GM12878 (cell line): ENCODE measurements around the gene NHS. TPM values are rescaled to one million over a fixed set of nuclear protein-coding genes. Genes with fewer than 3 reads are reported as not detected.

Experiments
- ATAC-seq: fragments of 200-7000 bp; cut with Tn5 transposase; 3 replicates; pipeline ENCODE4 v1.9.1; 2020; ENCODE audit warnings: mild to moderate bottlenecking, moderate library complexity
- BruUV-seq: library from RNA; stranded (reverse); fragments of 400-500 nt; replicated peaks from 2 replicates; lab custom pipeline; 2021; lab: Mats Ljungman, UMichigan
- CTCF ChIA-PET: fragments of 300-600 bp; sonication (Branson Sonifier 250); formaldehyde crosslinking; extraction: SDS; loops from one replicate; lab custom pipeline; 2021; ENCODE audit warnings: inconsistent platforms; lab: Yijun Ruan, JAX
- POLR2A ChIA-PET: fragments of 350-600 bp; formaldehyde crosslinking; extraction: SDS; loops from one replicate; lab custom pipeline; 2021; ENCODE audit warnings: inconsistent platforms; lab: Charles Lee
- RAD21 ChIA-PET: fragments of 300-600 bp; sonication (Branson Sonifier 250); formaldehyde crosslinking; loops from one replicate; lab custom pipeline; 2023; ENCODE audit warnings: antibody characterized with exemption; ENCODE audit not compliant: unreplicated experiment; lab: Charles Lee
- SMC1A ChIA-PET: fragments of 300-600 bp; sonication (Branson Sonifier 250); formaldehyde crosslinking; loops from one replicate; lab custom pipeline; 2023; ENCODE audit not compliant: unreplicated experiment, uncharacterized antibody; lab: Charles Lee
- DNase-seq: peaks from one replicate; pipeline ENCODE4 v3.0.0-alpha.2; 2011; ENCODE audit warnings: low read depth, low spot score
- FAIRE-seq: peaks from 3 replicates; lab custom pipeline; 2011; peaks lifted over from hg19 to GRCh38; lab: Jason Lieb, UNC
- H2AFZ ChIP-seq: 2 replicates; pipeline ENCODE4 v1.6.0; 2011; ENCODE audit warnings: low read depth, low read length, control low read depth; ENCODE audit not compliant: control insufficient read depth
- H3K27ac ChIP-seq: 2 replicates; pipeline ENCODE4 v1.5.1; 2011; ENCODE audit warnings: control low read depth; ENCODE audit not compliant: control insufficient read depth, insufficient read depth
- H3K27me3 ChIP-seq, 2 experiments: replicated peaks in 1 of 2; 2 replicates each; pipeline versions ENCODE4 v1.6.0 to v1.6.1; 2011; ENCODE audit warnings: low read length in 1 of 2; ENCODE audit not compliant: control insufficient read depth in 2 of 2, insufficient read depth in 2 of 2
- H3K36me3 ChIP-seq, 2 experiments: 2 replicates each; pipeline ENCODE4 v1.5.1; 2011; ENCODE audit warnings: low read length in 1 of 2; ENCODE audit not compliant: control insufficient read depth in 2 of 2, insufficient read depth in 2 of 2
- H3K4me1 ChIP-seq: 2 replicates; pipeline ENCODE4 v1.6.1; 2011; ENCODE audit warnings: mild to moderate bottlenecking, low read length, moderate library complexity, mixed read lengths; ENCODE audit not compliant: control insufficient read depth, insufficient read depth
- H3K4me2 ChIP-seq: 2 replicates; pipeline ENCODE4 v1.6.0; 2011; ENCODE audit warnings: control low read depth; ENCODE audit not compliant: control insufficient read depth, insufficient read depth
- H3K4me3 ChIP-seq: fragments of 200-600 bp; sonication (generic); 2 replicates; pipeline ENCODE4 v1.5.1; 2016
- H3K79me2 ChIP-seq: 2 replicates; pipeline ENCODE4 v1.6.0; 2011; ENCODE audit warnings: low read length; ENCODE audit not compliant: control insufficient read depth, insufficient read depth
- H3K9ac ChIP-seq: 2 replicates; pipeline ENCODE4 v1.8.0; 2011; ENCODE audit warnings: low read length, control low read depth, mixed read lengths; ENCODE audit not compliant: control insufficient read depth, insufficient read depth
- H3K9me3 ChIP-seq: replicated peaks from 3 replicates; pipeline ENCODE4 v1.5.1; 2011; ENCODE audit warnings: mild to moderate bottlenecking, low read length; ENCODE audit not compliant: control insufficient read depth, insufficient read depth
- H4K20me1 ChIP-seq: 2 replicates; pipeline ENCODE4 v1.6.0; 2011; ENCODE audit not compliant: control insufficient read depth, insufficient read depth
- ATF7 ChIP-seq: fragments of 450-650 bp; IDR thresholded peaks from 2 replicates; pipeline ENCODE4 v1.6.1; 2016; ENCODE audit warnings: low read depth, mild to moderate bottlenecking
- NFYA ChIP-seq: IDR thresholded peaks from 2 replicates; pipeline ENCODE4 v1.6.1; 2011; ENCODE audit warnings: low read depth, mild to moderate bottlenecking, low read length, improper control_type of control experiment, borderline replicate concordance
- PAX8 ChIP-seq: fragments of 450-650 bp; IDR thresholded peaks from 2 replicates; pipeline ENCODE4 v1.6.1; 2017; ENCODE audit warnings: mild to moderate bottlenecking, moderate library complexity
- ZZZ3 ChIP-seq: IDR thresholded peaks from 2 replicates; pipeline ENCODE4 v1.6.1; 2011; ENCODE audit warnings: low read depth; ENCODE audit not compliant: control insufficient read depth, insufficient read length
- WGBS: methylation state at CpG from one replicate; pipeline ENCODE4 v1.1.6; 2016; ENCODE audit warnings: low lambda C conversion rate; ENCODE audit not compliant: insufficient replicate concordance, insufficient coverage; ENCODE audit errors: missing lambda C conversion rate; 5-methylcytosine and 5-hydroxymethylcytosine counted together
- in situ Hi-C: fragments of 300-500 bp; cut with MboI; formaldehyde crosslinking; loops from 9 replicates; pipeline ENCODE4 v1.14.3; 2018; ENCODE audit warnings: mixed read lengths
- intact Hi-C: fragments of 100-400 bp; cut with micrococcal nuclease; formaldehyde crosslinking; loops from one replicate; pipeline ENCODE4 v1.14.2; 2022; ENCODE audit not compliant: unreplicated experiment
- polyA plus RNA-seq, 11 experiments: library from polyadenylated mRNA; depleted of rRNA in 4 of 11; unstranded in 6 of 11; stranded (reverse) in 5 of 11; fragments of >200 nt; fragmentation: Nextera tagmentation in 4 of 11; fragmentation: Illumina TruSeq in 1 of 11; extraction: Ambion mirVana in 4 of 11; extraction: Trizol in 1 of 11; gene quantifications; 1 replicate in 1 of 11; 2 replicates in 10 of 11; pipeline versions ENCODE4 v1.2.1 to v1.2.3, GENCODE V29; 2011 to 2016; ENCODE audit warnings: inconsistent platforms in 2 of 11, missing spikeins in 2 of 11, low read depth in 1 of 11
- total RNA-seq, 4 experiments: library from RNA; depleted of rRNA in 3 of 4; stranded (reverse); fragments of >200 nt in 3 of 4; fragmentation: Illumina TruSeq in 1 of 4; extraction: Trizol in 1 of 4; gene quantifications; 2 replicates each; pipeline versions ENCODE4 v1.2.1 to v1.2.3, GENCODE V29; 2013 to 2021
- TF ChIP-seq, protein P1 (sequence below): fragments of 450-650 bp; formaldehyde crosslinking; IDR thresholded peaks from 2 replicates; pipeline ENCODE4 v1.4.0; 2022; ENCODE audit warnings: mild to moderate bottlenecking, moderate library complexity
- TF ChIP-seq, protein P2 (sequence below): IDR thresholded peaks from 2 replicates; pipeline ENCODE4 v1.6.1; 2011; ENCODE audit warnings: borderline replicate concordance, low read depth, mild to moderate bottlenecking, moderate library complexity, low read length; ENCODE audit not compliant: insufficient read depth, poor library complexity, severe bottlenecking
- TF ChIP-seq, protein P3 (sequence below): fragments of 450-650 bp; IDR thresholded peaks from 2 replicates; pipeline ENCODE4 v1.6.1; 2018; ENCODE audit warnings: borderline replicate concordance, mild to moderate bottlenecking; ENCODE audit not compliant: partially characterized antibody
- TF ChIP-seq, protein P4 (sequence below): IDR thresholded peaks from 2 replicates; pipeline ENCODE4 v1.6.1; 2012; ENCODE audit warnings: low read length, inconsistent platforms
- TF ChIP-seq, protein P5 (sequence below): fragments of 450-650 bp; IDR thresholded peaks from 2 replicates; pipeline ENCODE4 v1.6.1; 2018; ENCODE audit warnings: mild to moderate bottlenecking, low read depth, moderate library complexity; ENCODE audit not compliant: partially characterized antibody

NHS gene
- total and polyA plus RNA-seq, 10 of the 15 experiments (the other 5 are each of a cell fraction or from before 2014, with no cell fraction given): under 0.01 to 0.07 (median 0.03) TPM; not detected in 7

DNA sequence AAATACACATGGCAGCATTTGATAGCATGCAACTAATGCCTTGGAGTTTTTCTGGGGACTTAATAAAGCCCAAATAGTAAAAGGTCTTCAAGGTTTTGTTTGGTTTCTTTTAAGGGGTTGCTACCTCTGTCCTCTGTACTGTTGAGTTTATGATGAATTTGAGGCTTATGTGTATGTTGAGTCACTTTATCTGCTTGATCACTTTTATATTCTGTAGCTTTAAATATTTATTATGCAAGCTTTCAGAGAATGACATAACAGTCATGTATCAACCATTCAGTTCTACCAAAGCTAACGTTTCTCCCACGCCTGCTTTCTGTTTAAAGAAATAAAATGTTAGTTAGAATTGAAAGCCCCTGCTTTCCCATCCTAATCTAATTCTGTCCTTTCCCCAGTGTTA is 122.2 kb downstream of the NHS start:
- no peak overlapping the region for H3K4me2 ChIP-seq
- in situ Hi-C loops: no loop called here
- no peaks in the 10 kb centered on the region for H4K20me1 ChIP-seq
- no peaks in the 10 kb centered on the region for H3K27me3 ChIP-seq
- POLR2A ChIA-PET: no interaction called here
- no peaks in the 10 kb centered on the region for H3K36me3 ChIP-seq
- SMC1A ChIA-PET: no interaction called here
- BruUV-seq: no TSS peak
- no peak overlapping the region for H3K27ac ChIP-seq
- DNase-seq (no peak), ATAC-seq (no peak)
- no peaks in the 10 kb centered on the region for H3K9me3 ChIP-seq
- H3K9ac ChIP-seq: no peak overlapping the region
- H2AFZ ChIP-seq: no peak overlapping the region
- H3K4me1 ChIP-seq: no peaks in the 10 kb centered on the region
- CTCF ChIA-PET: no interaction called here
- RAD21 ChIA-PET: no interaction called here
- no peaks in the 10 kb centered on the region for H3K79me2 ChIP-seq
- TF ChIP-seq NFYA (no peak), ZZZ3 (no peak), ATF7 (no peak), PAX8 (no peak)
- TF ChIP-seq, protein P1, sequence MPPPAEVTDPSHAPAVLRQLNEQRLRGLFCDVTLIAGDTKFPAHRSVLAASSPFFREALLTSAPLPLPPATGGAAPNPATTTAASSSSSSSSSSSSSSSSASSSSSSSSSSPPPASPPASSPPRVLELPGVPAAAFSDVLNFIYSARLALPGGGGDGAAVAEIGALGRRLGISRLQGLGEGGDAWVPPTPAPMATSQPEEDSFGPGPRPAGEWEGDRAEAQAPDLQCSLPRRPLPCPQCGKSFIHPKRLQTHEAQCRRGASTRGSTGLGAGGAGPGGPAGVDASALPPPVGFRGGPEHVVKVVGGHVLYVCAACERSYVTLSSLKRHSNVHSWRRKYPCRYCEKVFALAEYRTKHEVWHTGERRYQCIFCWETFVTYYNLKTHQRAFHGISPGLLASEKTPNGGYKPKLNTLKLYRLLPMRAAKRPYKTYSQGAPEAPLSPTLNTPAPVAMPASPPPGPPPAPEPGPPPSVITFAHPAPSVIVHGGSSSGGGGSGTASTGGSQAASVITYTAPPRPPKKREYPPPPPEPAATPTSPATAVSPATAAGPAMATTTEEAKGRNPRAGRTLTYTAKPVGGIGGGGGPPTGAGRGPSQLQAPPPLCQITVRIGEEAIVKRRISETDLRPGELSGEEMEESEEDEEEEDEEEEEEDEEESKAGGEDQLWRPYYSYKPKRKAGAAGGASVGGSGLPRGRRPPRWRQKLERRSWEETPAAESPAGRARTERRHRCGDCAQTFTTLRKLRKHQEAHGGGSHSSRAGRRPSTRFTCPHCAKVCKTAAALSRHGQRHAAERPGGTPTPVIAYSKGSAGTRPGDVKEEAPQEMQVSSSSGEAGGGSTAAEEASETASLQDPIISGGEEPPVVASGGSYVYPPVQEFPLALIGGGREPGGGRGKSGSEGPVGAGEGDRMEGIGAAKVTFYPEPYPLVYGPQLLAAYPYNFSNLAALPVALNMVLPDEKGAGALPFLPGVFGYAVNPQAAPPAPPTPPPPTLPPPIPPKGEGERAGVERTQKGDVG: no peak
- TF ChIP-seq, protein P2, sequence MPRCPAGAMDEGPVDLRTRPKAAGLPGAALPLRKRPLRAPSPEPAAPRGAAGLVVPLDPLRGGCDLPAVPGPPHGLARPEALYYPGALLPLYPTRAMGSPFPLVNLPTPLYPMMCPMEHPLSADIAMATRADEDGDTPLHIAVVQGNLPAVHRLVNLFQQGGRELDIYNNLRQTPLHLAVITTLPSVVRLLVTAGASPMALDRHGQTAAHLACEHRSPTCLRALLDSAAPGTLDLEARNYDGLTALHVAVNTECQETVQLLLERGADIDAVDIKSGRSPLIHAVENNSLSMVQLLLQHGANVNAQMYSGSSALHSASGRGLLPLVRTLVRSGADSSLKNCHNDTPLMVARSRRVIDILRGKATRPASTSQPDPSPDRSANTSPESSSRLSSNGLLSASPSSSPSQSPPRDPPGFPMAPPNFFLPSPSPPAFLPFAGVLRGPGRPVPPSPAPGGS: no peak
- TF ChIP-seq, protein P3, sequence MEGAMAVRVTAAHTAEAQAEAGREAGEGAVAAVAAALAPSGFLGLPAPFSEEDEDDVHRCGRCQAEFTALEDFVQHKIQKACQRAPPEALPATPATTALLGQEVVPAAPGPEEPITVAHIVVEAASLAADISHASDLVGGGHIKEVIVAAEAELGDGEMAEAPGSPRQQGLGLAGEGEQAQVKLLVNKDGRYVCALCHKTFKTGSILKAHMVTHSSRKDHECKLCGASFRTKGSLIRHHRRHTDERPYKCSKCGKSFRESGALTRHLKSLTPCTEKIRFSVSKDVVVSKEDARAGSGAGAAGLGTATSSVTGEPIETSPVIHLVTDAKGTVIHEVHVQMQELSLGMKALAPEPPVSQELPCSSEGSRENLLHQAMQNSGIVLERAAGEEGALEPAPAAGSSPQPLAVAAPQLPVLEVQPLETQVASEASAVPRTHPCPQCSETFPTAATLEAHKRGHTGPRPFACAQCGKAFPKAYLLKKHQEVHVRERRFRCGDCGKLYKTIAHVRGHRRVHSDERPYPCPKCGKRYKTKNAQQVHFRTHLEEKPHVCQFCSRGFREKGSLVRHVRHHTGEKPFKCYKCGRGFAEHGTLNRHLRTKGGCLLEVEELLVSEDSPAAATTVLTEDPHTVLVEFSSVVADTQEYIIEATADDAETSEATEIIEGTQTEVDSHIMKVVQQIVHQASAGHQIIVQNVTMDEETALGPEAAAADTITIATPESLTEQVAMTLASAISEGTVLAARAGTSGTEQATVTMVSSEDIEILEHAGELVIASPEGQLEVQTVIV: no peak
- TF ChIP-seq, protein P4, sequence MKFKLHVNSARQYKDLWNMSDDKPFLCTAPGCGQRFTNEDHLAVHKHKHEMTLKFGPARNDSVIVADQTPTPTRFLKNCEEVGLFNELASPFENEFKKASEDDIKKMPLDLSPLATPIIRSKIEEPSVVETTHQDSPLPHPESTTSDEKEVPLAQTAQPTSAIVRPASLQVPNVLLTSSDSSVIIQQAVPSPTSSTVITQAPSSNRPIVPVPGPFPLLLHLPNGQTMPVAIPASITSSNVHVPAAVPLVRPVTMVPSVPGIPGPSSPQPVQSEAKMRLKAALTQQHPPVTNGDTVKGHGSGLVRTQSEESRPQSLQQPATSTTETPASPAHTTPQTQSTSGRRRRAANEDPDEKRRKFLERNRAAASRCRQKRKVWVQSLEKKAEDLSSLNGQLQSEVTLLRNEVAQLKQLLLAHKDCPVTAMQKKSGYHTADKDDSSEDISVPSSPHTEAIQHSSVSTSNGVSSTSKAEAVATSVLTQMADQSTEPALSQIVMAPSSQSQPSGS: no peak
- TF ChIP-seq, protein P5, sequence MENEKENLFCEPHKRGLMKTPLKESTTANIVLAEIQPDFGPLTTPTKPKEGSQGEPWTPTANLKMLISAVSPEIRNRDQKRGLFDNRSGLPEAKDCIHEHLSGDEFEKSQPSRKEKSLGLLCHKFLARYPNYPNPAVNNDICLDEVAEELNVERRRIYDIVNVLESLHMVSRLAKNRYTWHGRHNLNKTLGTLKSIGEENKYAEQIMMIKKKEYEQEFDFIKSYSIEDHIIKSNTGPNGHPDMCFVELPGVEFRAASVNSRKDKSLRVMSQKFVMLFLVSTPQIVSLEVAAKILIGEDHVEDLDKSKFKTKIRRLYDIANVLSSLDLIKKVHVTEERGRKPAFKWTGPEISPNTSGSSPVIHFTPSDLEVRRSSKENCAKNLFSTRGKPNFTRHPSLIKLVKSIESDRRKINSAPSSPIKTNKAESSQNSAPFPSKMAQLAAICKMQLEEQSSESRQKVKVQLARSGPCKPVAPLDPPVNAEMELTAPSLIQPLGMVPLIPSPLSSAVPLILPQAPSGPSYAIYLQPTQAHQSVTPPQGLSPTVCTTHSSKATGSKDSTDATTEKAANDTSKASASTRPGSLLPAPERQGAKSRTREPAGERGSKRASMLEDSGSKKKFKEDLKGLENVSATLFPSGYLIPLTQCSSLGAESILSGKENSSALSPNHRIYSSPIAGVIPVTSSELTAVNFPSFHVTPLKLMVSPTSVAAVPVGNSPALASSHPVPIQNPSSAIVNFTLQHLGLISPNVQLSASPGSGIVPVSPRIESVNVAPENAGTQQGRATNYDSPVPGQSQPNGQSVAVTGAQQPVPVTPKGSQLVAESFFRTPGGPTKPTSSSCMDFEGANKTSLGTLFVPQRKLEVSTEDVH: no peak
- TF ChIP-seq, all 136 proteins: peak for 0
- 38% methylated on average over 2 of the region's 2 CpGs for WGBS
- FAIRE-seq: no peak
- intact Hi-C loops: no loop called here
- H3K4me3 ChIP-seq: no peak overlapping the region
